ENCODE results near the gene NFYC.

NFYC gene

GRCh38 chr1:40740039-40740996 lies 48.8 kb downstream of the NFYC start:
- DNase-seq, result no peak

- no peak for DNase-seq
Observed at GRCh38 chr1:40740997-40741736, 49.7 kb downstream of the NFYC start.

GRCh38 chr1:40742363-40743061 lies 51.0 kb downstream of the NFYC start:
- DNase-seq, result no peak

GRCh38 chr1:40743452-40743851 lies 51.9 kb downstream of the NFYC start:
- no peak for DNase-seq

- no peak for DNase-seq
Observed at GRCh38 chr1:40743860-40744259, 52.4 kb downstream of the NFYC start.

- DNase-seq, result no peak
Observed at GRCh38 chr1:40745176-40745575, 53.7 kb downstream of the NFYC start.

GRCh38 chr1:40746344-40747090 lies 55.0 kb downstream of the NFYC start:
- no peak for DNase-seq

GRCh38 chr1:40748841-40749718 lies 57.6 kb downstream of the NFYC start:
- no peak for DNase-seq

GRCh38 chr1:40749817-40750216 lies 58.3 kb downstream of the NFYC start:
- no peak for DNase-seq

- DNase-seq, result no peak
Observed at GRCh38 chr1:40750451-40750908, 59.0 kb downstream of the NFYC start.

GRCh38 chr1:40751802-40752201 lies 60.3 kb downstream of the NFYC start:
- DNase-seq, result no peak

- no peak for DNase-seq
Observed at GRCh38 chr1:40753142-40753882, 61.8 kb downstream of the NFYC start.

GRCh38 chr1:40754201-40754600 lies 62.7 kb downstream of the NFYC start:
- no peak for DNase-seq

- no peak for DNase-seq
Observed at GRCh38 chr1:40755067-40755466, 63.6 kb downstream of the NFYC start.

- DNase-seq, result no peak
Observed at GRCh38 chr1:40756523-40756922, 65.0 kb downstream of the NFYC start.

- no peak for DNase-seq
Observed at GRCh38 chr1:40757084-40757483, 65.6 kb downstream of the NFYC start.

- DNase-seq, result no peak
Observed at GRCh38 chr1:40758004-40758403, 66.5 kb downstream of the NFYC start.

- DNase-seq, result no peak
Observed at GRCh38 chr1:40758578-40759343, 67.3 kb downstream of the NFYC start.

- DNase-seq, result no peak
Observed at GRCh38 chr1:40760984-40761383, 69.5 kb downstream of the NFYC start.

Measured in NCI-H2081 treated with DMSO at 0.1 percent for 48 hours (cell line).